ENCODE measurements around the gene FEZF2. TPM values are rescaled to one million over a fixed set of nuclear protein-coding genes. Genes with fewer than 3 reads are reported as not detected.

The FEZF2 gene
- total and polyA plus RNA-seq, 2 of the 8 experiments (the other 6 are each of a cell fraction or from before 2014, with no cell fraction given), result 0.06 TPM; not detected in 1

DNA sequence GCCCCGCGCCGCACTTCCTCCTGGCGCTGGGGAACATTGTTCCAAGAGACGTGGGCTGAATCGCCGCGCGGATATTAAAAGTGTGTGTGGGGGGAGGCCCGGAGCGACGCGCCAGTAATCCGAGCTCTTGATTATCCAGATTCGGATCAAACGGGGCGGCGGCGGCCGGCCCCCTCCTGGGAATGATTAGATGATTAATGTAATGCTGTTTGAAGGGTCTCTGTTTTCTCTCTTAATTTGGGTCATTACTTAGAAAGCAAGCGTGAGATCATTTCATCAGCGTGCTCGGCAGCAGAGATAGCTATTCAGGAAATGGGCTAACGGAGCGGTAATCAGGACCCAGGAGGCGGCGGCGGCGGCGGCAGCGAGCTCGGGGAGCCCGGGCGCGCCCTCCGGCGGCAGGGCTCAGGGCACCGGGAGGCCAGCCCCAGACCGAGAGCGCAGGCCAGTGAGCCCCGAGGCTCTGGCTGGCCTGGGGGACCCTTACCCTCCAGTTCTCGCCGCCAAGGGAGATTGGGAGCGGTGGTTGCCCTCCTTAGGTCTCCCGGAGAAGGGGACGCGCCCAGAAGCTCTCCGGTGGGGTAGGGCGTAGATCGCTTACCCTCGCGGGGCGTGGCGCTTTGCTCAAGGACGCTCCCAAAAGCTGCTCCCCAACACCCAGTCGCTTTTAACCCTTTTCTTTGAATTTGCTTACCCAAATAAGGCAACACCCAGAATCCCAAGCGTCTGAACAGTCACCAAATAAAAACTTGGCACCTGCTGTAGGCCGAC, 4.5 kb downstream of the FEZF2 start (continued):
- TF ChIP-seq EP300 (IDR thresholded peaks at IDR 0.05; ENCODE audit: borderline replicate concordance in 1 of 2, low read depth in 2 of 2, low read length in 2 of 2) (peak in 1 of 2 experiments; percentile 81; a peak in 1 of 3 replicates), KDM4A (IDR thresholded peaks at IDR 0.05; ENCODE audit: low read depth, low read length, severe bottlenecking) (peak; percentile 76), SIRT6 (IDR thresholded peaks at IDR 0.05; ENCODE audit: low read length) (no peak), ATF2 (IDR thresholded peaks at IDR 0.05; ENCODE audit: low read length) (no peak), EZH2 (IDR thresholded peaks at IDR 0.05; ENCODE audit: low read depth, low read length, severe bottlenecking) (peak; percentile 46), RAD21 (IDR thresholded peaks at IDR 0.05 in 1 of 2, conservative IDR thresholded peaks at IDR 0.05 in 1 of 2; ENCODE audit: low read depth in 2 of 2, low read length in 2 of 2) (peak; percentile 37 to 49; a peak in 3 of 4 replicates), POLR2AphosphoS5 (IDR thresholded peaks at IDR 0.05; ENCODE audit: low read depth, low read length) (no peak), BRCA1 (IDR thresholded peaks at IDR 0.05; ENCODE audit: low read depth, low read length) (no peak), POLR2A (IDR thresholded peaks at IDR 0.05; ENCODE audit: control extremely low read depth in 1 of 2, low read depth in 2 of 2, low read length in 2 of 2) (no peak), SP4 (IDR thresholded peaks at IDR 0.05; ENCODE audit: low read length) (no peak), JUN (IDR thresholded peaks at IDR 0.05; ENCODE audit: low read depth, low read length) (no peak)
- TF ChIP-seq, protein P1, sequence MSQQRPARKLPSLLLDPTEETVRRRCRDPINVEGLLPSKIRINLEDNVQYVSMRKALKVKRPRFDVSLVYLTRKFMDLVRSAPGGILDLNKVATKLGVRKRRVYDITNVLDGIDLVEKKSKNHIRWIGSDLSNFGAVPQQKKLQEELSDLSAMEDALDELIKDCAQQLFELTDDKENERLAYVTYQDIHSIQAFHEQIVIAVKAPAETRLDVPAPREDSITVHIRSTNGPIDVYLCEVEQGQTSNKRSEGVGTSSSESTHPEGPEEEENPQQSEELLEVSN (IDR thresholded peaks at IDR 0.05), result no peak
- TF ChIP-seq, protein P2, sequence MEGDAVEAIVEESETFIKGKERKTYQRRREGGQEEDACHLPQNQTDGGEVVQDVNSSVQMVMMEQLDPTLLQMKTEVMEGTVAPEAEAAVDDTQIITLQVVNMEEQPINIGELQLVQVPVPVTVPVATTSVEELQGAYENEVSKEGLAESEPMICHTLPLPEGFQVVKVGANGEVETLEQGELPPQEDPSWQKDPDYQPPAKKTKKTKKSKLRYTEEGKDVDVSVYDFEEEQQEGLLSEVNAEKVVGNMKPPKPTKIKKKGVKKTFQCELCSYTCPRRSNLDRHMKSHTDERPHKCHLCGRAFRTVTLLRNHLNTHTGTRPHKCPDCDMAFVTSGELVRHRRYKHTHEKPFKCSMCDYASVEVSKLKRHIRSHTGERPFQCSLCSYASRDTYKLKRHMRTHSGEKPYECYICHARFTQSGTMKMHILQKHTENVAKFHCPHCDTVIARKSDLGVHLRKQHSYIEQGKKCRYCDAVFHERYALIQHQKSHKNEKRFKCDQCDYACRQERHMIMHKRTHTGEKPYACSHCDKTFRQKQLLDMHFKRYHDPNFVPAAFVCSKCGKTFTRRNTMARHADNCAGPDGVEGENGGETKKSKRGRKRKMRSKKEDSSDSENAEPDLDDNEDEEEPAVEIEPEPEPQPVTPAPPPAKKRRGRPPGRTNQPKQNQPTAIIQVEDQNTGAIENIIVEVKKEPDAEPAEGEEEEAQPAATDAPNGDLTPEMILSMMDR (IDR thresholded peaks at IDR 0.05; ENCODE audit: control extremely low read depth in 1 of 3, insufficient read depth in 1 of 3, low read depth in 1 of 3, low read length in 3 of 3), result peak in 2 of 3 experiments; percentile 58 to 61; a peak in 3 of 4 replicates
- TF ChIP-seq, protein P3, sequence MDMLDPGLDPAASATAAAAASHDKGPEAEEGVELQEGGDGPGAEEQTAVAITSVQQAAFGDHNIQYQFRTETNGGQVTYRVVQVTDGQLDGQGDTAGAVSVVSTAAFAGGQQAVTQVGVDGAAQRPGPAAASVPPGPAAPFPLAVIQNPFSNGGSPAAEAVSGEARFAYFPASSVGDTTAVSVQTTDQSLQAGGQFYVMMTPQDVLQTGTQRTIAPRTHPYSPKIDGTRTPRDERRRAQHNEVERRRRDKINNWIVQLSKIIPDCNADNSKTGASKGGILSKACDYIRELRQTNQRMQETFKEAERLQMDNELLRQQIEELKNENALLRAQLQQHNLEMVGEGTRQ (IDR thresholded peaks at IDR 0.05; ENCODE audit: low read length), result no peak
- TF ChIP-seq, protein P4, sequence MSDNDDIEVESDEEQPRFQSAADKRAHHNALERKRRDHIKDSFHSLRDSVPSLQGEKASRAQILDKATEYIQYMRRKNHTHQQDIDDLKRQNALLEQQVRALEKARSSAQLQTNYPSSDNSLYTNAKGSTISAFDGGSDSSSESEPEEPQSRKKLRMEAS (IDR thresholded peaks at IDR 0.05), result 0 out of 2 replicates have a peak, but pooled peaks have one; percentile 21
